Measurements from ENCODE around the gene CEP70. TPM values are rescaled to one million over a fixed set of nuclear protein-coding genes. Genes with fewer than 3 reads are reported as not detected.
"Not testable (repeated sequence)": the region's sequence is repeated elsewhere in the genome, so short reads cannot be mapped to it uniquely, and the experiment has no call there.

Gene CEP70
- total RNA-seq, 2 experiments from 2014 or later = 9.3 to 11.4 TPM

- POLR2A ChIA-PET = no interaction called here
- intact Hi-C loops (cut with DNase I, micrococcal nuclease) = no loop called here
- no peak for ATAC-seq
- Mint-ChIP-seq H3K36me3 (ENCODE audit: low read depth) (no peaks in the 10 kb centered on the region), H3K27me3 (peaks cover 2% of the 10 kb centered on the region), H3K4me3 (no peak overlapping the region), H3K9me3 (ENCODE audit: low read depth) (no peaks in the 10 kb centered on the region), H3K27ac (no peak overlapping the region), H3K4me1 (no peaks in the 10 kb centered on the region)
- no peak for DNase-seq
- CTCF ChIA-PET = interaction anchor here (0.6 kb wide), 1 partner anchor 465 kb away, joined by 4 read pairs; no protein-coding TSS in a partner anchor
Measured at GRCh38 chr3:138457863-138458735, 136.0 kb downstream of the CEP70 start.

DNA sequence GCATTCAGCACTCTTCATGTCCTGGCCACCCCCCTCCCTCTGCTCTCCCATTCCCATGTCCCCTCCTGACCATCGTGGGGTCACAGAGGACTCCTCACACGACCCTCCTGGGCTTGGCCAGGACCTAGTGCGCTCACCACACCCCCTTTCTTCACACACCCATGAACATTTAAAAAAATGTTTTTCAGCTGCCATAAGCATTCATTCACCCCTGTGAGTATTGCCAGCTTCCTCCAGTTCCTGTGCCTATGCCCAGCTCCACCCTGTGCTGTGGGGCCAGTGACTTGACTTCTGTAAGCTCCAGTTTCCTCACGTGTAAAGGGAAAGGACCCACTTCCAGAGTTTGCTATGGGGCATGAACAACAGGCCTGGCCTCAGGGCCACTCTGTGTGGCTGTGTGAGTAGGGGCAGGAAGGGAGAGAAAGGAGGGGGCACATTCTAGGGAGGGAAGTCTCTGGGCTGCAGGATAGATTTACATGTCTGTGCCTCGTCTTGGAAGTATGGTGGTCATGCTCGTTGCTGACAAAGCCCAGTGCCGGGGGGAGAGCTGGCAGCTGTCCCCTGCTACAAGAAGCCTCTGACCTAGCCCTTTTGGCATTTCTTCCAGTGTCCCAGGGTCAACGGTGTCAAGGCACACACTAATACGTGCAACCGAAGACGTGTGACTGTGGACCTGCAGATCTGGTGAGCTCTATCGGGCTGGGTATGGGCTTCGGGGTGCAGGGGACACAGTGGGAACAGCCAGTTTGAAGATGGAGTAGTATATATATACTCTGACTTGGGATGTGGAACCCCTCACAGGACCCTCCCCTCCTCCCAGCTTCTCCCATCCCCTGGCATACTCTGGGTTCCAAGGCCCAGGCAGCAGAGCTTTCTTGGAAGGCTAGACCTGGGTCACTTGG lies 136.8 kb downstream of the CEP70 start:
- ATAC-seq (no peak), DNase-seq (no peak)
- H3K27ac Mint-ChIP-seq = no peak overlapping the region
- intact Hi-C loops (cut with DNase I, micrococcal nuclease) = no loop called here
- H3K9me3 Mint-ChIP-seq (ENCODE audit: low read depth) = no peaks in the 10 kb centered on the region
- no peaks in the 10 kb centered on the region for H3K27me3 Mint-ChIP-seq
- POLR2A ChIA-PET = no interaction called here
- CTCF ChIA-PET = interaction anchor here (0.6 to 1.1 kb wide), 2 partner anchors 128 to 466 kb away, joined by 3 to 4 read pairs; no protein-coding TSS in a partner anchor
- no peaks in the 10 kb centered on the region for H3K4me1 Mint-ChIP-seq
- no peaks in the 10 kb centered on the region for H3K36me3 Mint-ChIP-seq (ENCODE audit: low read depth)
- H3K4me3 Mint-ChIP-seq = no peak overlapping the region

DNA sequence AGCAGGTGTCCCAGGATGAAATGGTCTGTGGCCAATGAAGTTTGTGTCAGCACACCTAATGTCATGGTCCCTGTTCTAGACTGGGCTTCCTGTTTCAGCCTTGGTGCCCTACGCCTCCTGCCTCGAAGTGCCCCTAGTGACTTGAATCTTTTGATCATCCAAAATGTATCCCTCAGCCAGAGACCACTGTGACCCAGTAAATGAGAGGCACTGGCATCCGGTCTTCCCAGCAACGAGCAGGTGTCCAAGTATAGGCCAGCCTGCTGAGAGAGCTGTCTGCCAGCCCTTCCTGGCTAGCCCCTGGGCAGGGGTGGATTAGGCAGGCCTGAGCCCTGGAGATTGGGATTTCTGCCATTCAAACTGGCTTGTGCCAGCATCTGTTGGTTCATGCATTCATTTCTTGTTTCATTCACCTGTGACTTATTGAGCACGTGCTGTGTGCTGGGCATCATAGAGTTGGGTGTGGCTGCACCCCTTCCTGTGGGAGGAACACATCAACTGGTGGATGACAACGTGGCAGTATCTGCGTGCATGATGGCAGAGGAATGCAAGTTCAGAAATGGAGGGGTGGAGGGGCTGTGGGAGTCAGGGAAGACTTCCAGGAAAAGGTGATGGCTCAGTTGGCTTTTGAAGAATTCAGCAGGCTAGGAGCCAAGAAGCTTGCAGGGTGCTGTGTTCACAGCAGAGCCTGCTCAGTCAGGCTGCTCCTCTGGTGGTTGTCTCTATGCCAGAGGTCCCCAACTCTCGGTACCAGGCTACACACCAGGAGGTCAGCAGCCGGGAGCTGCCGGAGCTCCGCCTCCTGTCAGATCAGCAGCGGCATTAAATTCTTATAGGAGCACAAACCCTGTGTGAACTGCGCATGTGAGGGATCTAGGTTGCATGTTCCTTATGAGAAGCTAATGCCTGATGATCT lies 138.0 kb downstream of the CEP70 start:
- Mint-ChIP-seq H3K9me3 (ENCODE audit: low read depth) (no peaks in the 10 kb centered on the region), H3K27ac (no peak overlapping the region), H3K4me3 (no peak overlapping the region), H3K27me3 (no peaks in the 10 kb centered on the region), H3K36me3 (ENCODE audit: low read depth) (no peaks in the 10 kb centered on the region), H3K4me1 (no peaks in the 10 kb centered on the region)
- ChIA-PET POLR2A (no interaction called here), CTCF (interaction anchor here (1.1 kb wide), 1 partner anchor 127 kb away, joined by 3 read pairs; no protein-coding TSS in a partner anchor)
- intact Hi-C loops (cut with DNase I, micrococcal nuclease) = no loop called here
- DNase-seq = no peak
- no peak for ATAC-seq

DNA sequence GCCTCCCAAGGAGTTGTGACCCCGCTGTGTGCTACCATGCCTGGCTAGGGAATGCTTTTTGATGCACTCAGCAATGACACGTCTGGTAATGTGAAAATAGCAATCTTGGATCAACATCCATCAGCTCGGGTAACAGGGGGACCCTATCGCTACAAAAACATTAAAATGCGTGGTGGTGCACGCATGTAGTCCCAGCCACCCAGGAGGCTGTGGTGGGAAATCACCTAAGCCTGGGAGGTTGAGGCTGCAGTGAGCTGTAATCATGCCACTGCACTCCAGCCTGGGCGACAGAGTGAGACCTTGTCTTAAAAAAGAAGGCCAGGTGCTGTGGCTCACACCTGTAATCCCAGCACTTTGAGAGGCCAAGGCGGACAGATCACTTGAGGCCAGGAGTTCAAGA lies 140.1 kb downstream of the CEP70 start:
- H3K9me3 Mint-ChIP-seq (ENCODE audit: low read depth); CTCF ChIA-PET; H3K27ac Mint-ChIP-seq; intact Hi-C loops (cut with DNase I, micrococcal nuclease); ATAC-seq; H3K36me3 Mint-ChIP-seq (ENCODE audit: low read depth); H3K4me1 Mint-ChIP-seq; POLR2A ChIA-PET; H3K4me3 Mint-ChIP-seq; H3K27me3 Mint-ChIP-seq; DNase-seq: not testable (repeated sequence)

- H3K4me1 Mint-ChIP-seq = no peaks in the 10 kb centered on the region
- no peak overlapping the region for H3K4me3 Mint-ChIP-seq
- no peak overlapping the region for H3K27ac Mint-ChIP-seq
- H3K36me3 Mint-ChIP-seq (ENCODE audit: low read depth) = no peaks in the 10 kb centered on the region
- no peaks in the 10 kb centered on the region for H3K27me3 Mint-ChIP-seq
- intact Hi-C loops (cut with DNase I, micrococcal nuclease) = no loop called here
- ChIA-PET CTCF (interaction anchor here (0.6 kb wide), 1 partner anchor 11 kb away, joined by 3 read pairs; no protein-coding TSS in a partner anchor), POLR2A (no interaction called here)
- no peaks in the 10 kb centered on the region for H3K9me3 Mint-ChIP-seq (ENCODE audit: low read depth)
- ATAC-seq (no peak), DNase-seq (no peak)
Measured at GRCh38 chr3:138452436-138452835, 141.6 kb downstream of the CEP70 start.

- no peak overlapping the region for H3K27ac Mint-ChIP-seq
- H3K36me3 Mint-ChIP-seq (ENCODE audit: low read depth) = no peaks in the 10 kb centered on the region
- intact Hi-C loops (cut with DNase I, micrococcal nuclease) = no loop called here
- ChIA-PET POLR2A (no interaction called here), CTCF (no interaction called here)
- H3K4me1 Mint-ChIP-seq = no peaks in the 10 kb centered on the region
- ATAC-seq (no peak), DNase-seq (no peak)
- H3K4me3 Mint-ChIP-seq = no peak overlapping the region
- H3K27me3 Mint-ChIP-seq = no peaks in the 10 kb centered on the region
- H3K9me3 Mint-ChIP-seq (ENCODE audit: low read depth) = no peaks in the 10 kb centered on the region
Measured at GRCh38 chr3:138451595-138452162, 142.4 kb downstream of the CEP70 start.

GRCh38 chr3:138450704-138451424 lies 143.2 kb downstream of the CEP70 start:
- no peak for ATAC-seq
- no peaks in the 10 kb centered on the region for H3K36me3 Mint-ChIP-seq (ENCODE audit: low read depth)
- POLR2A ChIA-PET = no interaction called here

GRCh38 chr3:138450181-138450580 lies 143.9 kb downstream of the CEP70 start:
- ATAC-seq = no peak
- CTCF ChIA-PET = interaction anchor here (1.8 kb wide), 1 partner anchor 33 kb away, joined by 5 read pairs; no protein-coding TSS in a partner anchor

More at GRCh38 chr3:138450704-138451424, 143.2 kb downstream of the CEP70 start:
- no peaks in the 10 kb centered on the region for H3K4me1 Mint-ChIP-seq
- no peak for DNase-seq
- no peaks in the 10 kb centered on the region for H3K9me3 Mint-ChIP-seq (ENCODE audit: low read depth)
- no peak overlapping the region for H3K4me3 Mint-ChIP-seq
- H3K27me3 Mint-ChIP-seq = no peaks in the 10 kb centered on the region
- CTCF ChIA-PET = interaction anchor here (1.8 kb wide), 1 partner anchor 33 kb away, joined by 5 read pairs; no protein-coding TSS in a partner anchor
- intact Hi-C loops (cut with DNase I, micrococcal nuclease) = no loop called here
- H3K27ac Mint-ChIP-seq = no peak overlapping the region

GRCh38 chr3:138449490-138449889 lies 144.6 kb downstream of the CEP70 start:
- Mint-ChIP-seq H3K27ac (no peak overlapping the region), H3K4me1 (no peaks in the 10 kb centered on the region), H3K9me3 (ENCODE audit: low read depth) (no peaks in the 10 kb centered on the region), H3K36me3 (ENCODE audit: low read depth) (no peaks in the 10 kb centered on the region), H3K27me3 (no peaks in the 10 kb centered on the region), H3K4me3 (no peak overlapping the region)
- intact Hi-C loops (cut with DNase I, micrococcal nuclease) = no loop called here
- ATAC-seq (no peak), DNase-seq (no peak)
- ChIA-PET CTCF (interaction anchor here (1.8 kb wide), 1 partner anchor 32 kb away, joined by 5 read pairs; no protein-coding TSS in a partner anchor), POLR2A (no interaction called here)

More at GRCh38 chr3:138450181-138450580, 143.9 kb downstream of the CEP70 start:
- Mint-ChIP-seq H3K27ac (no peak overlapping the region), H3K36me3 (ENCODE audit: low read depth) (no peaks in the 10 kb centered on the region), H3K4me3 (no peak overlapping the region), H3K9me3 (ENCODE audit: low read depth) (no peaks in the 10 kb centered on the region), H3K27me3 (no peaks in the 10 kb centered on the region), H3K4me1 (no peaks in the 10 kb centered on the region)
- intact Hi-C loops (cut with DNase I, micrococcal nuclease) = no loop called here
- POLR2A ChIA-PET = no interaction called here
- no peak for DNase-seq

- Mint-ChIP-seq H3K36me3 (ENCODE audit: low read depth) (no peaks in the 10 kb centered on the region), H3K27me3 (no peaks in the 10 kb centered on the region), H3K9me3 (ENCODE audit: low read depth) (no peaks in the 10 kb centered on the region), H3K4me1 (no peaks in the 10 kb centered on the region), H3K27ac (no peak overlapping the region), H3K4me3 (no peak overlapping the region)
- ChIA-PET POLR2A (no interaction called here), CTCF (no interaction called here)
- ATAC-seq (no peak), DNase-seq (no peak)
- intact Hi-C loops (cut with DNase I, micrococcal nuclease) = no loop called here
Measured at GRCh38 chr3:138448631-138449030, 145.4 kb downstream of the CEP70 start.

All from activated CD4-positive, alpha-beta T cell treated with anti-CD3 and anti-CD28 coated beads for 36 hours (primary cell).